Gastroesophageal sphincter (tissue), 4 donors: ENCODE measurements around the gene GMFB. TPM values are rescaled to one million over a fixed set of nuclear protein-coding genes. Genes with fewer than 3 reads are reported as not detected.

Experiments used
- ATAC-seq: fragments of 150-250 bp; one replicate; pipeline ENCODE4 v1.9.1; 2016; ENCODE audit warnings: mild to moderate bottlenecking, moderate library complexity
- H3K27ac ChIP-seq, 4 donors: fragments of 200-600 bp; sonication (generic) in 3 of 4; 1 replicate in 3 of 4; 2 replicates in 1 of 4; pipeline ENCODE4 v1.5.1; 2016 to 2019
- H3K27me3 ChIP-seq: fragments of 200-600 bp; sonication (generic); one replicate; pipeline ENCODE4 v1.5.1; 2019
- H3K36me3 ChIP-seq, 2 donors: fragments of 200-600 bp; sonication (generic); one replicate each; pipeline ENCODE4 v1.5.1; 2019; ENCODE audit warnings: control low read depth in 1 of 2
- H3K4me1 ChIP-seq, 3 donors: fragments of 200-600 bp; sonication (generic); 1 replicate in 2 of 3; 2 replicates in 1 of 3; pipeline ENCODE4 v1.5.1; 2016 to 2019; ENCODE audit warnings: control low read depth in 2 of 3
- H3K4me3 ChIP-seq, 2 donors: fragments of 200-600 bp; sonication (generic); one replicate each; pipeline ENCODE4 v1.5.1; 2019; ENCODE audit warnings: mild to moderate bottlenecking in 1 of 2, moderate library complexity in 1 of 2
- H3K9me3 ChIP-seq, 3 donors: fragments of 200-600 bp; sonication (generic); one replicate each; pipeline ENCODE4 v1.5.1; 2017 to 2019; ENCODE audit warnings: control low read depth in 2 of 3
- CTCF ChIP-seq, 4 experiments: fragments of 200-600 bp in 2 of 4; fragments of 450-650 bp in 2 of 4; sonication (generic) in 1 of 4; IDR thresholded peaks; one replicate each; pipeline ENCODE4 v1.5.1; 2017 to 2019; ENCODE audit warnings: antibody characterized with exemption in 4 of 4, mild to moderate bottlenecking in 2 of 4, moderate library complexity in 2 of 4
- EP300 ChIP-seq: sonication (generic); formaldehyde crosslinking; IDR thresholded peaks from one replicate; pipeline ENCODE4 v1.6.1; 2017; ENCODE audit warnings: antibody characterized with exemption, mild to moderate bottlenecking
- POLR2A ChIP-seq, 2 donors: fragments of 450-650 bp; IDR thresholded peaks; one replicate each; pipeline ENCODE4 v1.6.1; 2017; ENCODE audit warnings: antibody characterized with exemption in 2 of 2, mild to moderate bottlenecking in 2 of 2, moderate library complexity in 1 of 2
- POLR2AphosphoS5 ChIP-seq: sonication (generic); formaldehyde crosslinking; IDR thresholded peaks from one replicate; pipeline ENCODE4 v1.6.1; 2017; ENCODE audit warnings: antibody characterized with exemption
- WGBS, 2 donors: methylation state at CpG; one replicate each; pipeline ENCODE4 v1.1.5; 2018; ENCODE audit warnings: low coverage in 1 of 2; 5-methylcytosine and 5-hydroxymethylcytosine counted together
- total RNA-seq, 4 donors: library from RNA; depleted of rRNA; stranded (reverse); fragments of >200 nt; gene quantifications; one replicate each; pipeline ENCODE4 v1.1.0, GENCODE V29; 2016

Gene GMFB
- total RNA-seq, 4 donors from 2014 or later = 40.0 to 43.7 (median 42.3) TPM

GRCh38 chr14:54535126-54535525 is 46.3 kb upstream of the GMFB start:
- H3K9me3 ChIP-seq = no peaks in the 10 kb centered on the region
- H3K36me3 ChIP-seq = peaks cover 3 to 44% of the 10 kb centered on the region in 2 donors
- H3K27ac ChIP-seq = no peak overlapping the region
- H3K4me1 ChIP-seq = no peaks in the 10 kb centered on the region
- H3K4me3 ChIP-seq = no peak overlapping the region
- WGBS, 2 donors = 80 to 89% methylated on average over 1 of the region's 1 CpG
- ATAC-seq = no peak
- TF ChIP-seq POLR2A (IDR thresholded peaks at IDR 0.05) (no peak), EP300 (no peak), POLR2AphosphoS5 (no peak), CTCF (IDR thresholded peaks at IDR 0.05) (no peak)
- H3K27me3 ChIP-seq = no peaks in the 10 kb centered on the region

- no peak for ATAC-seq
- no peak for TF ChIP-seq POLR2AphosphoS5
- no peak for TF ChIP-seq POLR2A (IDR thresholded peaks at IDR 0.05)
- H3K36me3 ChIP-seq = peaks cover 2 to 26% of the 10 kb centered on the region in 2 donors
- H3K4me3 ChIP-seq = no peak overlapping the region
- WGBS, 2 donors = 77 to 83% methylated on average over 1 of the region's 1 CpG
- H3K27me3 ChIP-seq = no peaks in the 10 kb centered on the region
- no peaks in the 10 kb centered on the region for H3K4me1 ChIP-seq
- H3K9me3 ChIP-seq = no peaks in the 10 kb centered on the region
- H3K27ac ChIP-seq = no peak overlapping the region
These were observed 44.3 kb upstream of the GMFB start for GRCh38 chr14:54533100-54533499.

- TF ChIP-seq POLR2AphosphoS5 (no peak), EP300 (no peak), POLR2A (IDR thresholded peaks at IDR 0.05) (no peak), CTCF (IDR thresholded peaks at IDR 0.05) (no peak)
- WGBS, 2 donors = 91 to 100% methylated on average over 3 of the region's 3 CpGs
These were observed 43.6 kb upstream of the GMFB start for GRCh38 chr14:54532111-54533012.

GRCh38 chr14:54529811-54530210 is 41.0 kb upstream of the GMFB start:
- no peak for ATAC-seq
- 12 to 52% methylated on average over 1 of the region's 1 CpG for WGBS, 2 donors
- TF ChIP-seq CTCF (IDR thresholded peaks at IDR 0.05) = no peak
- TF ChIP-seq POLR2A (IDR thresholded peaks at IDR 0.05) = no peak
- TF ChIP-seq POLR2AphosphoS5 = no peak
- TF ChIP-seq EP300 = no peak
- H3K4me1 ChIP-seq = no peaks in the 10 kb centered on the region
- H3K9me3 ChIP-seq = no peaks in the 10 kb centered on the region
- H3K27ac ChIP-seq = no peak overlapping the region
- peaks cover 0 to 39% of the 10 kb centered on the region in 2 donors for H3K36me3 ChIP-seq
- no peak overlapping the region for H3K4me3 ChIP-seq
- H3K27me3 ChIP-seq = no peaks in the 10 kb centered on the region

More at GRCh38 chr14:54532111-54533012, 43.6 kb upstream of the GMFB start:
- no peaks in the 10 kb centered on the region for H3K27me3 ChIP-seq
- no peaks in the 10 kb centered on the region for H3K9me3 ChIP-seq
- peaks cover 0 to 22% of the 10 kb centered on the region in 2 donors for H3K36me3 ChIP-seq
- H3K27ac ChIP-seq = no peak overlapping the region
- no peak for ATAC-seq
- H3K4me1 ChIP-seq = no peaks in the 10 kb centered on the region
- no peak overlapping the region for H3K4me3 ChIP-seq

GRCh38 chr14:54528973-54529372 is 40.2 kb upstream of the GMFB start:
- Histone ChIP-seq H3K4me1 (no peaks in the 10 kb centered on the region), H3K4me3 (no peak overlapping the region), H3K27ac (no peak overlapping the region), H3K27me3 (no peaks in the 10 kb centered on the region), H3K9me3 (no peaks in the 10 kb centered on the region), H3K36me3 (peaks cover 0 to 40% of the 10 kb centered on the region in 2 donors)
- TF ChIP-seq POLR2AphosphoS5 (no peak), EP300 (no peak), CTCF (IDR thresholded peaks at IDR 0.05) (no peak), POLR2A (IDR thresholded peaks at IDR 0.05) (no peak)
- 66 to 79% methylated on average over 2 of the region's 2 CpGs for WGBS, 2 donors
- ATAC-seq = no peak
